Upper lobe of right lung (tissue), 1 donor: ENCODE results near the gene MPST. TPM values are rescaled to one million over a fixed set of nuclear protein-coding genes. Genes with fewer than 3 reads are reported as not detected.

ENCODE experiments used
- ATAC-seq: fragments of 200-7000 bp; cut with Tn5 transposase; one replicate; pipeline ENCODE4 v1.9.1; 2020; ENCODE audit warnings: mild to moderate bottlenecking, moderate library complexity
- DNase-seq: peaks from one replicate; pipeline ENCODE4 v3.0.0-alpha.2; 2020
- H3K27ac ChIP-seq: fragments of 200-600 bp; one replicate; pipeline ENCODE4 v1.8.0; 2022
- H3K27me3 ChIP-seq: fragments of 200-600 bp; one replicate; pipeline ENCODE4 v1.8.0; 2022; ENCODE audit warnings: mild to moderate bottlenecking
- H3K36me3 ChIP-seq: fragments of 200-600 bp; one replicate; pipeline ENCODE4 v1.8.0; 2022
- H3K4me1 ChIP-seq: fragments of 200-600 bp; one replicate; pipeline ENCODE4 v1.8.0; 2022
- H3K4me3 ChIP-seq: fragments of 200-600 bp; one replicate; pipeline ENCODE4 v1.8.0; 2022; ENCODE audit warnings: mild to moderate bottlenecking
- H3K9me3 ChIP-seq: fragments of 200-600 bp; one replicate; pipeline ENCODE4 v1.8.0; 2022
- intact Hi-C: fragments of 100-400 bp; cut with DNase I; formaldehyde crosslinking; loops from one replicate; pipeline ENCODE4 v1.11.0; 2022
- total RNA-seq: library from RNA; stranded (reverse); fragmentation: NEBNext Ultra II Directional; extraction: Animal tissue kit (Norgen Biotek cat#: 25700); gene quantifications from one replicate; pipeline ENCODE4 v1.2.1, GENCODE V29; 2021
- TF ChIP-seq, protein P1 (sequence below): fragments of 200-600 bp; IDR thresholded peaks from one replicate; pipeline ENCODE4 v1.8.0; 2022; ENCODE audit warnings: antibody characterized with exemption
- donor health status: DM: no; HTN: yes; CAD: no; lungs with severe emphysema.

The MPST gene
- total RNA-seq, 1 donor from 2014 or later = 71.4 TPM

DNA sequence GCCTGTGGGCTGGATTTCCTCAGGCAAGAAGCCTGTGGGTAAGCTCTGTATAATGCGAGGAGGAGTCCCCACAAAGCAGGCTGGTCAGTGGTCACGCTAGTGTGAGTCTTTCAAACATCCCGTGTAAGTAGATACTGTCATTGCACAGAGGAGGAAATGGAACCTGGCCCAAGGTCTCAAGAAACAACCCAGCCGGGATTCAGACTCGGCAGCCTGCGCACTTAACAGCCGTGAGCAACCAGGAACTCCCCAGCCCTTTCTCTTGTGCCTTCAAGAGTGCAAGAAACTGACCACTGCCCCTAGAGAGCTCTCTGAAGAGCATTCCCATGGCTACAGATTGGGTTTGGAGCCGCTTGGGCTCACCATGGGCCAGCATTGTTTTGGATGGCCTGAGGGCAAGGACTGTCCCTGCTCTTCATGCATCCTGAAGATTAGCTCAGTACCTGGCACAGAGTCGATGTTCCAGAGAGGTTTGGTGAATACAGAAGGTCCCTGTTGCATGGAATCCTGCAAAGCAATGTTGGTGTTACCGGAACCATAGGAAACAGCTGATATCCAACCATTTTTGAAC lies 6.0 kb downstream of the MPST start:
- no peak for DNase-seq
- peak; percentile 4 for ATAC-seq
- Histone ChIP-seq H3K4me1 (peaks cover 28% of the 10 kb centered on the region), H3K4me3 (no peak overlapping the region), H3K9me3 (no peaks in the 10 kb centered on the region), H3K27me3 (no peaks in the 10 kb centered on the region), H3K27ac (peak overlapping the region; percentile 17), H3K36me3 (peaks cover 63% of the 10 kb centered on the region)
- TF ChIP-seq, protein P1, sequence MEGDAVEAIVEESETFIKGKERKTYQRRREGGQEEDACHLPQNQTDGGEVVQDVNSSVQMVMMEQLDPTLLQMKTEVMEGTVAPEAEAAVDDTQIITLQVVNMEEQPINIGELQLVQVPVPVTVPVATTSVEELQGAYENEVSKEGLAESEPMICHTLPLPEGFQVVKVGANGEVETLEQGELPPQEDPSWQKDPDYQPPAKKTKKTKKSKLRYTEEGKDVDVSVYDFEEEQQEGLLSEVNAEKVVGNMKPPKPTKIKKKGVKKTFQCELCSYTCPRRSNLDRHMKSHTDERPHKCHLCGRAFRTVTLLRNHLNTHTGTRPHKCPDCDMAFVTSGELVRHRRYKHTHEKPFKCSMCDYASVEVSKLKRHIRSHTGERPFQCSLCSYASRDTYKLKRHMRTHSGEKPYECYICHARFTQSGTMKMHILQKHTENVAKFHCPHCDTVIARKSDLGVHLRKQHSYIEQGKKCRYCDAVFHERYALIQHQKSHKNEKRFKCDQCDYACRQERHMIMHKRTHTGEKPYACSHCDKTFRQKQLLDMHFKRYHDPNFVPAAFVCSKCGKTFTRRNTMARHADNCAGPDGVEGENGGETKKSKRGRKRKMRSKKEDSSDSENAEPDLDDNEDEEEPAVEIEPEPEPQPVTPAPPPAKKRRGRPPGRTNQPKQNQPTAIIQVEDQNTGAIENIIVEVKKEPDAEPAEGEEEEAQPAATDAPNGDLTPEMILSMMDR = no peak
- intact Hi-C loops = no loop called here

DNA sequence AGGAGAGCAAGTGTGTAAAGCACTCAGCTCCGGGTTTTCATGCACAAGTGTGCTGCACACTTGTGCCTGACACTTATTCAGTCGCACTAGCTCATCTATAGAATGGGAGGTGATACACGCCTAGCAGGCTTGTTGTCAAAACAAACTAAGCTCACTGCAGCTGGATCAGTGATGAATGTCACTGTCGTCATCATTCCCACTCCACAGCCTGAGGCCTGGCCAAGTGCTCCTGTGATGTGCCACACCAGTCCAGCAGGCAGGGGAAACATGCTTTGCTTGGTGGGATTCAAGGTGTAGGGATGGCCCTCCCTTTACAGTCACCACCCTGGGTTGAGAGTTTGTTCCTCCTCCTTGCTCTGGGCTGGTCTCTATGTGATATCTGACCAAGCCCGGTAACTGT lies 6.8 kb downstream of the MPST start:
- H3K9me3 ChIP-seq = no peaks in the 10 kb centered on the region
- H3K4me3 ChIP-seq = no peak overlapping the region
- DNase-seq (no peak), ATAC-seq (no peak)
- H3K4me1 ChIP-seq = peaks cover 20% of the 10 kb centered on the region
- TF ChIP-seq, protein P1 = no peak
- H3K27ac ChIP-seq = no peak overlapping the region
- intact Hi-C loops = no loop called here
- no peaks in the 10 kb centered on the region for H3K27me3 ChIP-seq
- peaks cover 63% of the 10 kb centered on the region for H3K36me3 ChIP-seq

DNA sequence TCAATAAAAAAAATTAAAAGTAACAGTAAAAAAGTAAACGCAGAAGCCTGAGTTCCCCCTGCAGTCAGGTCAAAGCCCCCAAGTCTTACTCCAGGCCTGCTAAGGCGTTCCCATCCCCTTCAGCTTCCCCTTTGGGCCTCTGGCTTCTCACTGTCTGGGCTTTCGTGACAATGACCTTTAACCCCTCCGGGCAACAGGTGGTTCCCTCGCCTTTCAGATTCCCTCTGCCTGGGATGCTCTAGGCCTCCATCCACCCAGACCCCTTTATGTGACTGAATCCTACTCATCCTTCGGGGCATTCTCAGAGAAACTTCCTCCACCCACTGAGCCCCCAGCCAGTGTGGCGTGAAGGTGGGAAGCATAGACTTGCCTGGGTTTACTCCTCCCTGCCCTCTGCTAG lies 8.0 kb downstream of the MPST start:
- no peak for DNase-seq
- no peak for ATAC-seq
- TF ChIP-seq, protein P1 = no peak
- H3K9me3 ChIP-seq = no peaks in the 10 kb centered on the region
- peaks cover 19% of the 10 kb centered on the region for H3K4me1 ChIP-seq
- H3K4me3 ChIP-seq = no peak overlapping the region
- intact Hi-C loops = no loop called here
- no peak overlapping the region for H3K27ac ChIP-seq
- H3K27me3 ChIP-seq = no peaks in the 10 kb centered on the region
- H3K36me3 ChIP-seq = peaks cover 63% of the 10 kb centered on the region

DNA sequence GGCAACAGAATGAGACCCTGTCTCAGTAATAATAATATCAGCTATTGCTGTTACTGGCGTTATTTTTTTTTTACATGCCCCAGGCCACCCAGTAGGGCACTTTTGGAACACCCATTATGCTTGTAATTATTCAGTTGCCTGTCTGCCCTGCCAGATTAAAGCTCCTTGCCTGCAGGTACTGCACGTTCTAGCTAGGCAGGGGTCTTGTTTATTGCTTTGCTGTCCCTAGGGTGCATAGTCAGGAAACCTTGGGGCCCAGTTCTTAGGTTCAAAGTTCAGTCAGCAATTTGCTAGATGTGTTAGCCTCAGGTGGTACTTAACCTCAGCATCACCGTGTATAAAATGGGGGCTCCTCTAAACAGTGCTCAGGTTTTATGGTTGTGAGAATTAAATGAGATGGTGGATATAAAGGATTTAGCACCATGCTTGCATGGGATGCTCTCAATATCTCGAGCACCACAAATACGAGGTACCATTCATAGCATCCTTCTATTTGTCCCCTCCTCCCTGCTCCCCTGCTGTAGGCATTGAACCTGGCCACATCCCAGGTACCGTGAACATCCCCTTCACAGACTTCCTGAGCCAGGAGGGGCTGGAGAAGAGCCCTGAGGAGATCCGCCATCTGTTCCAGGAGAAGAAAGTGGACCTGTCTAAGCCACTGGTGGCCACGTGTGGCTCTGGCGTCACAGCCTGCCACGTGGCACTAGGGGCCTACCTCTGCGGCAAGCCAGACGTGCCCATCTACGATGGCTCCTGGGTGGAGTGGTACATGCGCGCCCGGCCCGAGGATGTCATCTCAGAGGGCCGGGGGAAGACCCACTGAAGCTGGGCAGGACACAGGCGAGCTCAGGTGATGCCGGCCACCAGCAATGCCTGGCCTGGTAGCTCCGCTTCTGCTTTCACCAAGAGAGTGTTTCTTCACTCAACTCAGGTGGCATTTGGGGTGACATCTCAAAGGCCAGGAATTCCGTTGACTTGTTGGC lies 9.4 kb downstream of the MPST start:
- no peaks in the 10 kb centered on the region for H3K9me3 ChIP-seq
- peaks cover 63% of the 10 kb centered on the region for H3K36me3 ChIP-seq
- intact Hi-C loops = no loop called here
- no peak overlapping the region for H3K27ac ChIP-seq
- DNase-seq (no peak), ATAC-seq (no peak)
- H3K4me3 ChIP-seq = no peak overlapping the region
- TF ChIP-seq, protein P1 = no peak
- peaks cover 19% of the 10 kb centered on the region for H3K4me1 ChIP-seq
- no peaks in the 10 kb centered on the region for H3K27me3 ChIP-seq

DNA sequence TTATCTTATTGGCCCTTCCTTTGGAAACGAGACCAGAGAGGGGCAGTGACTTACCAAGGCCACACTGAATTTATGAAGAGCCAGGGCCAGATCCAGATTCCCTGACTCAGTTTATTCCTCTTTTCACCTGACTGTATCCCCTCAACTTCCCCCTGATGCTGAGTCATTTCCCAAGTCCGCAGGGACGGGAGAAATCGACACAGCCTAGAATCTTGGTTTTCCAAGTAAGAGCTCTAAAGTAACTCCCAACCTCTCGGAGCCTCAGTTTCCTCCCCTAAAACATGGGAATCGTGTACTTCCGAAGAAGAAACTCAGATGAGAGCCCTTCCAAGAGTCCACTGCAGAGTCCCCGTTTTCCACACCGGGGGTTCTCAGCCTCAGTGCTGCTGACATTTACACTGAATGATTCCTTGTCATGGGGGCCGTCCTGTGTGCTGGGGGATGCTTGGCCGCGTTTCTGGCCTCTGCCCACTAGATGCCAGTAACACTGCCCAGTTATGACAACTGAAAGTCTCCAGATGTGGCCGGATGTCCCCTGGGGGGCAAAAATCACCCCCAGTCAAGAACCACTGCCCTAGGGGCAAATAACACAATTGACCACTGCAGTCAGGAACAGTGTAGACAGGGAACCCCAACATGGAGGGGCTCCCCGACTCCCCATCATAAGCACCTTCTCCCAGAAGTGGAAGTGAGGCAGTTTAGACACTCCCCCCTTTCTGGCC lies 11.2 kb downstream of the MPST start:
- Histone ChIP-seq H3K27me3 (no peaks in the 10 kb centered on the region), H3K27ac (no peak overlapping the region), H3K9me3 (no peaks in the 10 kb centered on the region), H3K4me3 (no peak overlapping the region), H3K36me3 (peaks cover 47% of the 10 kb centered on the region), H3K4me1 (peaks cover 19% of the 10 kb centered on the region)
- TF ChIP-seq, protein P1 = no peak
- no peak for ATAC-seq
- DNase-seq = no peak
- intact Hi-C loops = no loop called here
